ENCODE measurements around the gene ENTREP3.

Gene ENTREP3

DNA sequence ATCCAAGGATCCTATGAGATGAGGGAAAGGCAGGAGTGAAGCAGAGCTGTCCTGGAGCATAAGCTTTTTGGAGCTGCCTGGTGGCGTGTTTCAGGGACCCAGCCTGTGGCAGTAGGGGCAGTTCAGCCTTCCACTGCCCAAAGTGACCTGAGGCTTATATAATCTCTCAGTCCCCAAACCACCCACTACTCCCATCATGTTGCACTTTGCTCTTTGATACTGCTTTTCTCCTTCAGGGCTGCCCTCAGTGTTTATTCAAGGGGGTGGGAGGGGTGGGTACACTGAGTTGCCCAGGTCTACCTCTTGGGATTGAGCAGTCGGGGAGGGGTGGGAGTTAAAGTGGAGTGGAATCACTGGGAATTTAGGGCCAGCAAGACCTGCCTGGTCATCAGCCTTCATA lies 31.3 kb upstream of the ENTREP3 start:
- no peak overlapping the region for H3K27ac Mint-ChIP-seq
- H3K36me3 Mint-ChIP-seq (ENCODE audit: low read depth), result peaks cover 3% of the 10 kb centered on the region
- H3K27me3 Mint-ChIP-seq, result peaks cover 5% of the 10 kb centered on the region
- no peak overlapping the region for H3K4me3 Mint-ChIP-seq
- H3K9me3 Mint-ChIP-seq, result no peaks in the 10 kb centered on the region
- no peak for DNase-seq
- H3K4me1 Mint-ChIP-seq (ENCODE audit: low read depth), result no peaks in the 10 kb centered on the region

DNA sequence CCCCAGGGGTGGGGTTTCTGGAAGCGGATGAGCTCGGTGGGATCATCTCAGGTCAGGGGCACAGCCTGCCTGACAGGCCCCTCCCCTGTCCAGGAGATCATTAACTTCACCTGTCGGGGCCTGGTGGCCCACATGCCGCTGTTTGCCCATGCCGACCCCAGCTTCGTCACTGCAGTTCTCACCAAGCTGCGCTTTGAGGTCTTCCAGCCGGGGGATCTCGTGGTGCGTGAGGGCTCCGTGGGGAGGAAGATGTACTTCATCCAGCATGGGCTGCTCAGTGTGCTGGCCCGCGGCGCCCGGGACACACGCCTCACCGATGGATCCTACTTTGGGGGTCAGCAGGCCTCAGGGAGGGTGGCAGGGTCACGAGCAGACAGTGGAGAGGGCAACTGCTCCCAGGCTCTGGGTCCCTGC lies 30.4 kb upstream of the ENTREP3 start:
- H3K9me3 Mint-ChIP-seq, result no peaks in the 10 kb centered on the region
- H3K4me3 Mint-ChIP-seq, result no peak overlapping the region
- H3K27me3 Mint-ChIP-seq, result peaks cover 5% of the 10 kb centered on the region
- peaks cover 3% of the 10 kb centered on the region for H3K36me3 Mint-ChIP-seq (ENCODE audit: low read depth)
- H3K4me1 Mint-ChIP-seq (ENCODE audit: low read depth), result no peaks in the 10 kb centered on the region
- no peak overlapping the region for H3K27ac Mint-ChIP-seq
- no peak for DNase-seq

DNA sequence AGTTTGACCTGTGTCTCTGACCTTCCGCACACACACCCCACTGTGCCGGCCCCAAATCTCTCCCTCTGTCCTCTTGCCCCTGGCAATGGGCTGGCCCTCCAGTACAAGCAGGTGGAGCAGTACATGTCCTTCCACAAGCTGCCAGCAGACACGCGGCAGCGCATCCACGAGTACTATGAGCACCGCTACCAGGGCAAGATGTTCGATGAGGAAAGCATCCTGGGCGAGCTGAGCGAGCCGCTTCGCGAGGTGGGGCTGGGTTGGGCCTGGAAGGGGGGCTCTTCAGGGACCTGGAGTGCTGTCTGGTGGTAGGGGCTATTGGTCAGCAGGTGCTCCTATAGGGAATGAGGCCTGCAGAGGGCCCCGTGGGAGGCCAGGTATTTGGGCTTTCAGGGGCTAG lies 29.8 kb upstream of the ENTREP3 start:
- Mint-ChIP-seq H3K27ac (no peak overlapping the region), H3K36me3 (ENCODE audit: low read depth) (peaks cover 3% of the 10 kb centered on the region), H3K9me3 (no peaks in the 10 kb centered on the region), H3K4me1 (ENCODE audit: low read depth) (no peaks in the 10 kb centered on the region), H3K4me3 (no peak overlapping the region), H3K27me3 (peaks cover 1% of the 10 kb centered on the region)
- no peak for DNase-seq

DNA sequence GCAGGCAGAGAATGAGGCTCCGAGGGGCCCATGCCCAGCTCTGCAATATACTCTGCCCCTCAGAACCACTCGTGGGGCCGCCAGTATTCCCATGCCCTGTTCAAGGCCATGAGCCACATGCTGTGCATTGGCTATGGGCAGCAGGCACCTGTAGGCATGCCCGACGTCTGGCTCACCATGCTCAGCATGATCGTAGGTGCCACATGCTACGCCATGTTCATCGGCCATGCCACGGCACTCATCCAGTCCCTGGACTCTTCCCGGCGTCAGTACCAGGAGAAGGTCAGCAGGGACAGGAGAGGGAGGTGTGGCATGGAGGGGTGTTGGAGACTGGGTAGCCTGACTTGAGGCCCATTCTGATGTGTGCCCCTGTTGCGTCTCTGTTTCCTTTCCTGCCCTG lies 29.2 kb upstream of the ENTREP3 start:
- Mint-ChIP-seq H3K27ac (no peak overlapping the region), H3K4me1 (ENCODE audit: low read depth) (no peaks in the 10 kb centered on the region), H3K4me3 (no peak overlapping the region), H3K9me3 (no peaks in the 10 kb centered on the region), H3K36me3 (ENCODE audit: low read depth) (peaks cover 3% of the 10 kb centered on the region), H3K27me3 (no peaks in the 10 kb centered on the region)
- no peak for DNase-seq

DNA sequence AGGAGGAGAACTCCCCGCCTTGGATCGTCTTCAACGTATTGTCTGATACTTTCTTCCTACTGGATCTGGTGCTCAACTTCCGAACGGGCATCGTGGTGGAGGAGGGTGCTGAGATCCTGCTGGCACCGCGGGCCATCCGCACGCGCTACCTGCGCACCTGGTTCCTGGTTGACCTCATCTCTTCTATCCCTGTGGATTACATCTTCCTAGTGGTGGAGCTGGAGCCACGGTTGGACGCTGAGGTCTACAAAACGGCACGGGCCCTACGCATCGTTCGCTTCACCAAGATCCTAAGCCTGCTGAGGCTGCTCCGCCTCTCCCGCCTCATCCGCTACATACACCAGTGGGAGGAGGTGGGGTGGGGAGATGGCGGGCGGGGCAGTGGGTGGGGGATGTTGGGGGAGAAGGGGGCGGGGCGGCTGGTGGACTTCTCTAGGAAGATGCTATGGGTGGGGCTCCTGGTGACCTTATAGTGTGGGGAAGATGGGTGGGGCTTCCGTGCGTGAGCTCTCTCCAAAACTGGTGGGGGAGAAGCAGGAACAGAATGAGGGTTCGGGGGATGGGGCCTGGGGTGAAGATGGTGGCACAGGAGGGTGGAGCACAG lies 27.3 kb upstream of the ENTREP3 start:
- Mint-ChIP-seq H3K27ac (no peak overlapping the region), H3K36me3 (ENCODE audit: low read depth) (peaks cover 2% of the 10 kb centered on the region), H3K9me3 (no peaks in the 10 kb centered on the region), H3K4me1 (ENCODE audit: low read depth) (peaks cover 6% of the 10 kb centered on the region), H3K4me3 (no peak overlapping the region), H3K27me3 (no peaks in the 10 kb centered on the region)
- DNase-seq, result no peak

DNA sequence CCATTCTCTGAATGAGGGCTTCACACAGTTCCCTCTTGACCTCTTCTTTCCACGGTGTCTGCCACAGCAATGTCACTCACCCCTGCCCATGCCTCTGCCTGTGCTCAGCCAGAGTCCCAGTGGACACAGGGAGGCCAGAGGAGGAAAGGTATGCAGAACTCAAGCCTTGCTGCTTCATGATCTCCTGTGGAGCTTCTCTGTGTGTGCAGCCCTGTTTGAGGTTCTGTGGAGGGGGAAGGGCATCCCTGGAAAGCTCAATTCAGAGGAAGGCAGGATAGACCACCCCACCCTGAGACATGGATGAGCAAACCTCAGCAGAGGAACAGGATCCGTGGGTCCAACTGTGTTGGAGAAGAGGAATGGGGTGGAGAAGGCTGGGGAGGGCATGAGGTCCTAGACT lies 24.0 kb upstream of the ENTREP3 start:
- Mint-ChIP-seq H3K9me3 (no peaks in the 10 kb centered on the region), H3K36me3 (ENCODE audit: low read depth) (no peaks in the 10 kb centered on the region), H3K4me3 (no peak overlapping the region), H3K27me3 (no peaks in the 10 kb centered on the region), H3K27ac (no peak overlapping the region), H3K4me1 (ENCODE audit: low read depth) (peaks cover 21% of the 10 kb centered on the region)
- DNase-seq, result no peak

DNA sequence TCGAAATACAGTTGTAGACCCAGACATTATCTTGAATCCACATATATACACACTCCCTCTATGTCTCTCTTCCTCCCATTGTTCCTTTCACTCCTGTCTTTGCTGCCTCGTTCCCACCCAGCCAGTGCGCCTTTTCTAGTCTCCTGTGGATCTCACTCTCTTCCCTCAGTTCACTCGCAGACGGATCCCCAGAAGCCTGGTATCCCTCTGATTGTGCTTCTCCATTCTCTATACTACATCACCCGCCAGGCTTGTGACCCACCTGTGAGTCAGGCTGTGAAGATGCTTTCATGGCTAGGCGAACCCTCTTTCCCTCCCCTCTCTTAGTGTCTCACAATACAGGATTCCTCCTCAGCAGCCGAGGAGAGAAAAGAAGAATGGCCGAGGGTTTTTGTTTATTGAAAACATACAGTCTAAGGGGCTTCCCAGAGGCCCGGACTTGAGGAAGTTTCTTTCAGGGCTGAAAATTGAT lies 23.4 kb upstream of the ENTREP3 start:
- Mint-ChIP-seq H3K9me3 (no peaks in the 10 kb centered on the region), H3K36me3 (ENCODE audit: low read depth) (no peaks in the 10 kb centered on the region), H3K4me1 (ENCODE audit: low read depth) (peaks cover 24% of the 10 kb centered on the region), H3K4me3 (no peak overlapping the region), H3K27ac (no peak overlapping the region), H3K27me3 (no peaks in the 10 kb centered on the region)
- no peak for DNase-seq

DNA sequence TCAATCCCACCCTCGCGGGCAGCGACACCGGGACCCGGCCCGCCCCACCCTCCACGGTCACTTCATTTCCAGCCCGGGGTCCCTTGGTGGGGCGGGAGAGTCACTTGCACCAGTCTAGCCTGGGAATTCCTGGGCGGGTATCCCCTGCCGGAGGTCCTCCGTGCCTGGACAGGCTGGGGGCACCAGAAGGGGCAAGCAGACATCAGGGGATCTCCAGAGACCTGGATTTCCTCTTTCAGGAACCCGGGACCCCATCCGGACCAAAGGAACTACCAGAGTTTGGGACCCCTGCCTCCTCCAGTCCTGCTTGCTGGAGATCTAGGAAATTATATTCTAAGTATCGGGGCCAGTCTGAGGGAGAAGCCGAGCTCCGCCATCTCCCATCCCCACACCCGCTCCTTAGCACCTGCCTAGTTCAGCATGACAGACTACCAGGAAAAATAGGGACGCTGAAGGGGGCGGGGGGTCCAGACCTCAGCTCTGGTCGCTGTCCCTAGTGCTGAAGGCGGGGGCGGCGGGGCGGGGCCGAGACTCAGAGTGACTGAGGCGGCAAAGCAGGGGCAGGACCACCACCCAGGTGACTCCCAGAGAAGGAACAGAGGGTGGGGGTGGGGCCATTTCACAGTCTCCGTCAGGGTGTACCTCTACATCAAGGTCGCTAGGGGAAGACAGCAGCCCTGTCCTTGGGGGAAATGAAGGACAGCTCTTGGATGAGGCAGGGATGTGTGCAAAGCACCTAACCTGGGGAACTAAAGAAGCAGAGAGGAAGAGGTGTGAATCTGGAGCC lies 22.8 kb upstream of the ENTREP3 start:
- DNase-seq, result peak; percentile 81
- H3K36me3 Mint-ChIP-seq (ENCODE audit: low read depth), result no peaks in the 10 kb centered on the region
- peak overlapping the region; percentile 78 for H3K4me3 Mint-ChIP-seq
- no peak overlapping the region for H3K27ac Mint-ChIP-seq
- no peaks in the 10 kb centered on the region for H3K27me3 Mint-ChIP-seq
- no peaks in the 10 kb centered on the region for H3K9me3 Mint-ChIP-seq
- peaks cover 27% of the 10 kb centered on the region for H3K4me1 Mint-ChIP-seq (ENCODE audit: low read depth)

DNA sequence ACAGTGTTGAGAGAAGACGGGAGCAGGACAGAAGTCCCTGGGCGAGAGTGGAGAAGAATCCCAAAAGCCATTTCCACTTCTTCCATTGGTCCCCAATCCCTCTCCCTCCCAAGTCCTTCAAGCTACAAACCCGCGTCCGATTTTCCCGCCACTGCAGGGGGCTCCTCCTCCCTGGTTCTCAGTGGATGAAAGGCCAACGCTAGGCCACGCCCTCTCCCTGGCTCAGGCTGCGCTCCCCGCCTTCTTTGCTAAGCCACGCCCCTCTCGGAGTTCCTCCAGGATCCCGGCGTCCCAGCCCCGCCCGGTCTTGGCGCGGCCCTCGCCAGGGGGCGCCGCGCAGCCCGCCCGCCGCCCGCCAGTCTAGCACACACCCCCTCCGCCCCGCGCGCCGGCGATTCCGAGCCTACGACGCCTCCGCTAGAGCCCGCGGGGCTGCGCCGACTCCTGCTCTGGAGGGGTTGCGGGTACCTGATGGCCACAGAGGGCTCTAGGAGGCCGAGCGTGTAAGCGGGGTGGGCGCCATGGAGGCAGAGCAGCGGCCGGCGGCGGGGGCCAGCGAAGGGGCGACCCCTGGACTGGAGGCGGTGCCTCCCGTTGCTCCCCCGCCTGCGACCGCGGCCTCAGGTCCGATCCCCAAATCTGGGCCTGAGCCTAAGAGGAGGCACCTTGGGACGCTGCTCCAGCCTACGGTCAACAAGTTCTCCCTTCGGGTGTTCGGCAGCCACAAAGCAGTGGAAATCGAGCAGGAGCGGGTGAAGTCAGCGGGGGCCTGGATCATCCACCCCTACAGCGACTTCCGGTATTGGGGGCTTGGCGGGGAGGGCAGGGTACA lies 22.0 kb upstream of the ENTREP3 start, which contains the start of gene HCN3:
Gene HCN3, plus strand, starts transcription at position 394 of the 832 bp plus-strand sequence. Its CDS starts 128 bp downstream, at position 522.
- Mint-ChIP-seq H3K36me3 (ENCODE audit: low read depth) (peaks cover 7% of the 10 kb centered on the region), H3K4me1 (ENCODE audit: low read depth) (peaks cover 32% of the 10 kb centered on the region), H3K4me3 (peak within 1 kb of the TSS; percentile 78), H3K27me3 (no peaks in the 10 kb centered on the region), H3K27ac (no peak within 1 kb of the TSS), H3K9me3 (no peaks in the 10 kb centered on the region)
- peak; percentile 97 for DNase-seq

DNA sequence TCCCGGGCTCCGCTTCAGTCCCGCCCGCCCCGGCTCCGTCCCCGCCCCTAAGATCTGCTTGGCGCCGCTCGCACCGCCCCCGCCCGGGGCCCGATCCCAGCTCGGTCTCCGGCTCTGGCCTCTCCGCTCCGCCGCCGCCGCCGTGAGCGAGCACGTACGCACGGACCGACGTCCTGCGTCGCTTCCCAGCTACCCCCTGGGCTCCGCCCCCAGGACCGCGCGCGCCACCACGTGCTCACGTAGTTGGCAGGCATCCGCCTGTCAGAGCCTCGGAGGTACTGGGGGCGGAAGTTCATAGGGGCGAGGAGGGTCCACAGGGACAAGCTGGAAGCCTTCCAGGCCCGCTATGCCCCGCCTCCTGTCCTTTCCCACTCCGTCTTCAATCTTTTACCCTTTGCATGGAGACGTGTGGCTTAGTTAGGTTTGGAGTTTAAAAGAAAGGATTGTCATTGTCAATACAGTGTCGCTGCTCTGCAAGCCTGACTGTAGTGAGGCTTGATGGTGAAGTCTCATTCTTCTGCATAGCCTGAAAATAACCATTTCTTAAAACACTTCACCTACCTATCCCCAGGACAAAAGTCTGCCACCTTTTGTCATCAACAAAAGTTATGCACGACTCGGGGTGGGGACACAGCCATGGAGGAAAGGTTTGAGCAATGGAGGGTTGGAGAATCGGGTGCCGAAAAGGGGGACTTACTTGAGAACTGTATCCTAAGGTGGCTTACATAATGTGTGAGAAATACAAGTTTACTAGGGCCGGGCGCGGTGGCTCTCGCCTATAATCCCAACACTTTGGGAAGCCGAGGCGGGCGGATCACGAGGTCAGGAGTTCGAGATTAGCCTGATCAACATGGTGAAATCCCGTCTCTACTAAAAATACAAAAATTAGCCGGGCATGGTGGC lies 18.3 kb upstream of the ENTREP3 start, which contains the start of gene CLK2:
Gene CLK2, minus strand, starts transcription at position 162 of the 903 bp plus-strand sequence. CDS start 2,527 bp downstream, outside the sequence.
- no peaks in the 10 kb centered on the region for H3K27me3 Mint-ChIP-seq
- H3K9me3 Mint-ChIP-seq, result no peaks in the 10 kb centered on the region
- H3K36me3 Mint-ChIP-seq (ENCODE audit: low read depth), result peaks cover 42% of the 10 kb centered on the region
- H3K4me1 Mint-ChIP-seq (ENCODE audit: low read depth), result peaks cover 47% of the 10 kb centered on the region
- peak within 1 kb of the TSS; percentile 90 for H3K4me3 Mint-ChIP-seq
- peak within 1 kb of the TSS; percentile 94 for H3K27ac Mint-ChIP-seq
- peak; percentile 97 for DNase-seq

DNA sequence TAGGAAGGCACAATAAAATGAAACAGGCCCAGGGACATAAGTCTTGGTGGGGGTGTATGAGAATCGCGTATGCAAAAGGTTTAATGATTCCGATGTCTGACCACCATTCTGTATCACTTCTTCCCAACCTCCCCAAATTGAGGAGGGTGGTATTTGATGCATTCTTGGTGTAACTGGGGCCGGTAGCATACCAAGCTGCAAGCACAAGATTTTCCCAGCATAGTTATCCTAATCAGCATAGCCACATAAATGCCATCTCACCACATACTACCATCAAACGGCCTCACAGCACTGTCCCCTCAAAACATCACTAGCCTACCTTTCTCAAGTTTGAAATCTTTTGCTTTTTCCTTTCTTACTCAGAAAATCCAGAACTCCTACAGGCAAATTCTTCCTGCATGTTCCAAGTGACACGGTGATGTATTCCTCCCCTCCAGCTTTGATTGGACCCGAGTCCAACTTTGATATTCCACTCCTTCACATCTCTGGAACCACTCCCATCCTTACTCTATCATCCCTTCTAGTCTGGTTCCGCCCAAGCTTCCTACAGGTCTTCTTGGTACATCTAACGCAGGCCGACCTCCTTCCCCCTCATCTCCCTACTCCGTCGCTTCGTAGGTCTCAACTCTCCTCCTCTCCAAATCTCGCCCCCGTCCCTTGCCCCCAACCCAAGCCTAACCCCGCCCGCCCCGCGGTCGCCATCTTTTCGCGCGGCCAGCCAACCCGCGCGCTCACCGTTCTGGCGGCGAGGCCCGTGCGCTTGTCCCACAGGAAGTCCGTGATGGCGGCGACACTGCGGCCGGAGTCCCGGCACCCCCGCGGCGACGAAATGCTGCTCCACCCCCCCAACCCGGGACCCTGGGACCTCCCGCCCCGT lies 17.4 kb upstream of the ENTREP3 start:
- H3K27ac Mint-ChIP-seq, result peak overlapping the region; percentile 94
- peaks cover 50% of the 10 kb centered on the region for H3K36me3 Mint-ChIP-seq (ENCODE audit: low read depth)
- no peaks in the 10 kb centered on the region for H3K9me3 Mint-ChIP-seq
- peak overlapping the region; percentile 90 for H3K4me3 Mint-ChIP-seq
- no peaks in the 10 kb centered on the region for H3K27me3 Mint-ChIP-seq
- DNase-seq, result no peak
- peaks cover 43% of the 10 kb centered on the region for H3K4me1 Mint-ChIP-seq (ENCODE audit: low read depth)

DNA sequence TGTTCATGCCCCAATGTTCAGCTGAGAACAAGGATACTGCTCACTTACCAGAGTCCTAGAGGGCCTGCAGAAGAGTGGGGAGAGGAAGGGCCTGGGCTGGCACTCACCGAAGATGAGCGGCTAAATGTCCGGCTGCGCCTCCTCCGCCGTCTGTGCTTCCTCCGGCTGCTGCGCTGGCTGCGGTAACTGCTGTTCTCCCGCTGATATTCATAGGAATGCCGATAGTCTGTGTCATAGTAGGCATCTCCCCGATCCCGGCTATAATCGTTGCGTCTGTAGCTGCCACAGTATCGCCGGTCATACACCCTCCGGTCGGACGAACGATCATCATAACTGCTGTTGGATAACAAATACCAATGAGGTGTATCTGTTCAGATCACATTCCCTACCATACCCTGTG lies 14.1 kb upstream of the ENTREP3 start:
- H3K27ac Mint-ChIP-seq, result peak overlapping the region; percentile 8
- peaks cover 28% of the 10 kb centered on the region for H3K4me1 Mint-ChIP-seq (ENCODE audit: low read depth)
- H3K9me3 Mint-ChIP-seq, result no peaks in the 10 kb centered on the region
- H3K27me3 Mint-ChIP-seq, result no peaks in the 10 kb centered on the region
- no peak for DNase-seq
- peaks cover 82% of the 10 kb centered on the region for H3K36me3 Mint-ChIP-seq (ENCODE audit: low read depth)
- no peak overlapping the region for H3K4me3 Mint-ChIP-seq

DNA sequence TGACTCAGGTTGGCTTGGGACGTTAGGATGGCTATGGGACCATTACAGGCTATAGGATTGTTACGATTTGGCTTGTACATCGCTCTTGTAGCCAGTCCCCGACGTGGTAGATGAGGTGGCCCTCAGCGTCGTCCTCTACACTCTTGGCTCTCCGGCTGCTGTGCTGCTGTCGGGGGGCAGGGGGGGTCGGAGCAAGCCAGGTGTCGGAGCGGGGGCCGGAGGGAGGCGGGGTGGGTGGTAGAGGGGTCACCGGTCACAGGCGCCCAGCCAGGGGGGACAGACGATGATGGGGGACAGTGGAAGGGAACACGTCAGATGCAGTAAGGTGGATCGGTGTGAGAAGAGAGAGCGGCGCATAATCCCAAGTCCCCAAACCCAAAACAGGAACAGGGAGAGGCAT lies 13.3 kb upstream of the ENTREP3 start:
- Mint-ChIP-seq H3K36me3 (ENCODE audit: low read depth) (peaks cover 90% of the 10 kb centered on the region), H3K27ac (no peak overlapping the region), H3K4me1 (ENCODE audit: low read depth) (peaks cover 24% of the 10 kb centered on the region), H3K9me3 (no peaks in the 10 kb centered on the region), H3K4me3 (no peak overlapping the region), H3K27me3 (no peaks in the 10 kb centered on the region)
- DNase-seq, result no peak
